ENCODE data around the gene SBNO1. TPM values are rescaled to one million over a fixed set of nuclear protein-coding genes. Genes with fewer than 3 reads are reported as not detected.

Gene SBNO1
- total RNA-seq, 1 donor from 2014 or later: 27.1 TPM

DNA sequence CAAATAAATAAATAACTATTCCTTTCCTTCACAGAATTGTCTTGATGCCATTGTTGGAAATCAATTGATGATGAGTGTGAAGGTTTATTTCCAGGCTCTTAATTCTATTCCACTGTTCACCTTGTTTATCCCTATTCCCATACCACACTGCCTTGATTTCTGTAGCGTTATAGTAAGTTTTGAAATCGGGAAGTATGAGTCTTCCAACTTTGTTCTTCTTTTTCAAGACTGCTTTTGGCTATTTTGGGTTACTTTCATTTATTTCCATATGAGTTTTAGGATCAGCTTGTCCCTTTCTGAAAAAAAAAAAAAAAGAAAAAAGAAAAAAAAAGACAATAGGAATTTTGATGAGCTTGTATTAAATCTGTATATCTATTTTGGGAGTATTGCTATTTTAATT lies 83.7 kb downstream of the SBNO1 start:
- no peak for ATAC-seq
- no peak for DNase-seq
- intact Hi-C loops (cut with DNase I): no loop called here
- Histone ChIP-seq H3K27me3 (no peaks in the 10 kb centered on the region), H3K27ac (no peak overlapping the region), H3K9me3 (no peaks in the 10 kb centered on the region), H3K4me1 (no peaks in the 10 kb centered on the region), H3K4me3 (no peak overlapping the region), H3K36me3 (no peaks in the 10 kb centered on the region)
- TF ChIP-seq, protein P1, sequence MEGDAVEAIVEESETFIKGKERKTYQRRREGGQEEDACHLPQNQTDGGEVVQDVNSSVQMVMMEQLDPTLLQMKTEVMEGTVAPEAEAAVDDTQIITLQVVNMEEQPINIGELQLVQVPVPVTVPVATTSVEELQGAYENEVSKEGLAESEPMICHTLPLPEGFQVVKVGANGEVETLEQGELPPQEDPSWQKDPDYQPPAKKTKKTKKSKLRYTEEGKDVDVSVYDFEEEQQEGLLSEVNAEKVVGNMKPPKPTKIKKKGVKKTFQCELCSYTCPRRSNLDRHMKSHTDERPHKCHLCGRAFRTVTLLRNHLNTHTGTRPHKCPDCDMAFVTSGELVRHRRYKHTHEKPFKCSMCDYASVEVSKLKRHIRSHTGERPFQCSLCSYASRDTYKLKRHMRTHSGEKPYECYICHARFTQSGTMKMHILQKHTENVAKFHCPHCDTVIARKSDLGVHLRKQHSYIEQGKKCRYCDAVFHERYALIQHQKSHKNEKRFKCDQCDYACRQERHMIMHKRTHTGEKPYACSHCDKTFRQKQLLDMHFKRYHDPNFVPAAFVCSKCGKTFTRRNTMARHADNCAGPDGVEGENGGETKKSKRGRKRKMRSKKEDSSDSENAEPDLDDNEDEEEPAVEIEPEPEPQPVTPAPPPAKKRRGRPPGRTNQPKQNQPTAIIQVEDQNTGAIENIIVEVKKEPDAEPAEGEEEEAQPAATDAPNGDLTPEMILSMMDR (IDR thresholded peaks at IDR 0.05): no peak

DNA sequence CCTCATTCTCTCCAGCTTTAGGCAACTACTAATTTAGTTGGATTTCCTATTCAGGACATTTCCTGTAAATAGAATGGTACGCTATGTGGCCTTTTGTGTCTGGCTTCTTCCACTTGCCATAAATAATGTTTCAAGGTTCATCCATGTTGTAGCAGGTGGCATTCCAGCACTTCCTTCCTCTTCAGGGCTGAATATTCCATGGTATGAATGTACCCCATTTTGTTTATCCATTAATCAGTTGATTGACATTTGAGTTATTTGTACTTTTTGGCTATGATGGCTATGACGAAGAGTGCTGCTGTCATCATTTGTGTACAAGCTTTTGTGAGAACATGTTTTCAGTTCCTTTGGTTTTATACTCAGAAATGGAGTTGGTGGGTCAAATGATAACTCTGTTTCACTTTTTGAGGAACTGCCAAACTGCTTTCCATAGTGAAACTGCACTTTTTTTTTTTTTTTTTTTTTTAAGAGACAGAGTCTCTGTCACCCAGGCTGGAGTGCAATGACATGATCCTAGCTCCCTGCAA lies 86.5 kb downstream of the SBNO1 start:
- H3K9me3 ChIP-seq: no peaks in the 10 kb centered on the region
- H3K36me3 ChIP-seq: no peaks in the 10 kb centered on the region
- H3K27ac ChIP-seq: peak overlapping the region; percentile 58
- H3K27me3 ChIP-seq: no peaks in the 10 kb centered on the region
- TF ChIP-seq, protein P1 (IDR thresholded peaks at IDR 0.05): no peak
- no peaks in the 10 kb centered on the region for H3K4me1 ChIP-seq
- intact Hi-C loops (cut with DNase I): no loop called here
- no peak overlapping the region for H3K4me3 ChIP-seq
- no peak for DNase-seq
- ATAC-seq: peak; percentile 15

DNA sequence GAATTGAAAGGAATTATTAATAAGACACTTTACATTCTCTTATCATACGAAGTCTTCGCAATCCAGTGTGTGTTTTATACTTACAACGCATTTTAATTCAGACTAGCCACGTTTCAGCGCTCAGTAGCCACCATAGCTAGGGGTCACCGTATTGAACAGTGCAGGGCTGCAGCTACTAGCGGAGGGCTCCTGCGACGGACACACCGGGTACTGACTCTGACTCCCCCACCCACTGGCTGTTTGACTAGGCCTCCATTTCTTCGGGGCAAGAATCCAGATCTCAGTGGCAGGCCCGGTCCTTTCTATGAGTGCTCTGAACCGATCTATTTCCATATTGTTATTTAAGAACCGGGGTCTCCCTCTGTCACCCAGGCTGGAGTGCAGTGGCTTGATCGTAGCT lies 91.5 kb downstream of the SBNO1 start:
- DNase-seq (peak; percentile 23), ATAC-seq (no peak)
- Histone ChIP-seq H3K36me3 (no peaks in the 10 kb centered on the region), H3K27me3 (no peaks in the 10 kb centered on the region), H3K27ac (no peak overlapping the region), H3K9me3 (no peaks in the 10 kb centered on the region), H3K4me3 (no peak overlapping the region), H3K4me1 (peaks cover 28% of the 10 kb centered on the region)
- intact Hi-C loops (cut with DNase I): no loop called here
- TF ChIP-seq, protein P1 (IDR thresholded peaks at IDR 0.05): no peak

DNA sequence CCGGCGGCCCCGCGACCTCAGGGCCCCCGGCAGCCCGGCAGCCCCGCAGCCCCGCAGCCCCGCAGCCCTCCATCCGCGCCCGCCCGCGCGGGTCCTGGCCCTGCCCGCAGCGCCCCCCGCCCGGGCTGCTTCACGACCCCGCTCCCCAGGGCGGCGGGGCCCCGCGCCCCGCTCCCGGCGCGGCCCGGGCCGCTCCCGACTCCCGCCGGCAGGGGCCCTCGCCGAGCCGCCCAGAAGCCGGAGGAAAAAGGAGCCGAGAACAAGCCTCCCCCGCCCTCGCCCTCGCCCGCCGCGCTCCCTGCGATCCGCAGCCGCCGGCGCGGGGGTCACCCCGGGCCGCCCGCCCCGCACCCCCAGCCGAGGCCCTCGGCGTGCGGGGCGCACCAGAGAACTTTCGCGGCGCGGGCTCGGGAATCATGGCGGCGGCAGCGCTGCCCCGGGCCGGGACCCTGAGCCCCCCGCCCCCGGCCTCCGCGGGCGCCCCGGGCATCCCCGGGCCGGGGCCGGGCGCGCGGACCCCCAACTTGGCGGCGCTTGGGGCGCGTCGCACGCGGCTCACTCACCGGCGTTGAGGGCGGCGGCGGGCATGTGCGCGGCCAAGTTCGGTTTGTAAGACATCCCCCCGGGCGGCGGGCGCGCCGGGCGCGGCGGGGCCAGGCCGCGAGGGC lies 93.5 kb downstream of the SBNO1 start:
- Histone ChIP-seq H3K27ac (peak overlapping the region; percentile 78), H3K4me3 (peak overlapping the region; percentile 69), H3K4me1 (peaks cover 33% of the 10 kb centered on the region), H3K36me3 (no peaks in the 10 kb centered on the region), H3K27me3 (no peaks in the 10 kb centered on the region), H3K9me3 (no peaks in the 10 kb centered on the region)
- TF ChIP-seq, protein P1 (IDR thresholded peaks at IDR 0.05): peak; percentile 33
- DNase-seq: peak; percentile 90
- intact Hi-C loops (cut with DNase I): no loop called here
- peak; percentile 82 for ATAC-seq

DNA sequence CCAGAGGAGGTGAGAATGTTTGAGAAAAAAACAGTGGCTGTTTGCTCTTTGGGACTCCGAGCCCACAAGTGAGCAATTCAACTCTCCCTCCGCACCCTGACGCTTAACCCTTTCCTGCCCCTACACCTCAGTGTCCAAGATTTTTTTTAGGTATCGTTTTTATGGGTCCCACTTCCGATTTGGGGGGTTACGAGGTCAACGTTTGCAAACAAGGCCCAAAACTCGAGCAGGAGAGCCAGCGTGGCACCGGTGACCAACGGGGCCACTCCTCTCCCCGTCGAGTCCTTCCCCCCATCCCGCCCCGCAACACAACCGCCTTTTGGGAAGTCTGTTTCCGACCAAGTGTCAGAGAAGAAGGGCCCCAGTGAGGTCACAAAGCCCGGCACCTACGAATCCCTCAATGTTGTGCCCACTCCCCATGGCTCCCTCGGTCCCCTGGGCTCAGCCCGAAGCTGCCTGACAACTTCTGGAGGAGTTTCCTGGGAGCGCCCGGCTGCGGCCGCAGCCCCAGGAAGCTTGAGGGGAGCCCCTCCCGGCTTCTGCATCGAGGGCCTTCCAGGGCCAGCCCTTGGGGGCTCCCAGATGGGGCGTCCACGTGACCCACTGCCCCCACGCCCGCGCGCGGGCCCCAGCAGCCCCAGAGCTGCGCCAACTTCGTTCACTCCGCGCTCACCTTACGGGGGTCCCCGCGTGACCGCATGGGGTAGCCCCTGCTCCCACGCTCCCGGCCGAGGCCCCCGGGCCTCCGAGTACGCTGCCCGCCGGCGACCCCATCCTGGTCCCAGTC lies 94.2 kb downstream of the SBNO1 start:
- H3K9me3 ChIP-seq: no peaks in the 10 kb centered on the region
- peaks cover 33% of the 10 kb centered on the region for H3K4me1 ChIP-seq
- ATAC-seq: no peak
- peak overlapping the region; percentile 78 for H3K27ac ChIP-seq
- no peaks in the 10 kb centered on the region for H3K27me3 ChIP-seq
- peak overlapping the region; percentile 69 for H3K4me3 ChIP-seq
- intact Hi-C loops (cut with DNase I): no loop called here
- TF ChIP-seq, protein P1 (IDR thresholded peaks at IDR 0.05): no peak
- peak; percentile 72 for DNase-seq
- H3K36me3 ChIP-seq: no peaks in the 10 kb centered on the region

All from upper lobe of right lung (tissue), 1 donor.